Amygdala (tissue), 56 donors: ENCODE measurements around the gene PCDHGA9.
"Not testable (repeated sequence)": the region's sequence is repeated elsewhere in the genome, so short reads cannot be mapped to it uniquely, and the experiment has no call there.

Experiments used
- DNase-seq, 56 donors: peaks; one replicate each; lab custom pipeline; 2025; lab: John Stamatoyannopoulos, UW

PCDHGA9 gene

GRCh38 chr5:141402553-141403243, at the start of gene PCDHGA9:
TSS of gene PCDHGA9 (plus strand) at chr5:141402778. CDS start at chr5:141402953, 175 bp downstream.
- DNase-seq: peak in 3 of 56 donors; percentile 10 to 50 (median 11)

GRCh38 chr5:141354900-141355469, 47.6 kb upstream of the PCDHGA9 start, which contains the start of gene PCDHGA4:
TSS of gene PCDHGA4 (plus strand) at chr5:141355021. CDS start at chr5:141355108, 87 bp downstream.
- DNase-seq: no peak

- DNase-seq: no peak
Observed at GRCh38 chr5:141355641-141356040, 46.9 kb upstream of the PCDHGA9 start.

GRCh38 chr5:141356133-141356532, 46.4 kb upstream of the PCDHGA9 start:
- DNase-seq: no peak

- no peak for DNase-seq
Observed at GRCh38 chr5:141356950-141357349, 45.6 kb upstream of the PCDHGA9 start.

- DNase-seq: no peak
Observed at GRCh38 chr5:141359790-141360426, 42.7 kb upstream of the PCDHGA9 start, which contains the start of gene PCDHGB2. TSS of gene PCDHGB2 (plus strand) at chr5:141359994. CDS start at chr5:141360136, 142 bp downstream.

GRCh38 chr5:141360685-141361084, 41.9 kb upstream of the PCDHGA9 start:
- no peak for DNase-seq

- DNase-seq: no peak
Observed at GRCh38 chr5:141362719-141363118, 39.9 kb upstream of the PCDHGA9 start.

- DNase-seq: no peak
Observed at GRCh38 chr5:141363952-141364660, 38.5 kb upstream of the PCDHGA9 start, which contains the start of gene PCDHGA5. TSS of gene PCDHGA5 (plus strand) at chr5:141364162. CDS start at chr5:141364331, 169 bp downstream.

GRCh38 chr5:141366016-141366896, 36.3 kb upstream of the PCDHGA9 start:
- no peak for DNase-seq

- DNase-seq: peak in 2 of 56 donors; percentile 2 to 3
Observed at GRCh38 chr5:141369994-141370848, 32.4 kb upstream of the PCDHGA9 start, which contains the start of gene PCDHGB3. TSS of gene PCDHGB3 (plus strand) at chr5:141370242. CDS start at chr5:141370395, 153 bp downstream.

GRCh38 chr5:141371572-141372475, 30.8 kb upstream of the PCDHGA9 start:
- DNase-seq: no peak

- no peak for DNase-seq
Observed at GRCh38 chr5:141373673-141374317, 28.8 kb upstream of the PCDHGA9 start, which contains the start of gene PCDHGA6. TSS of gene PCDHGA6 (plus strand) at chr5:141373891. CDS start at chr5:141374084, 193 bp downstream.

GRCh38 chr5:141374627-141375026, 28.0 kb upstream of the PCDHGA9 start:
- DNase-seq: no peak

- DNase-seq: not testable (repeated sequence)
Observed at GRCh38 chr5:141375444-141376155, 27.0 kb upstream of the PCDHGA9 start.
